ENCODE results near the gene IL17D. TPM values are rescaled to one million over a fixed set of nuclear protein-coding genes. Genes with fewer than 3 reads are reported as not detected.

IL17D gene
- total RNA-seq, 1 experiment from 2014 or later = 0.59 TPM

DNA sequence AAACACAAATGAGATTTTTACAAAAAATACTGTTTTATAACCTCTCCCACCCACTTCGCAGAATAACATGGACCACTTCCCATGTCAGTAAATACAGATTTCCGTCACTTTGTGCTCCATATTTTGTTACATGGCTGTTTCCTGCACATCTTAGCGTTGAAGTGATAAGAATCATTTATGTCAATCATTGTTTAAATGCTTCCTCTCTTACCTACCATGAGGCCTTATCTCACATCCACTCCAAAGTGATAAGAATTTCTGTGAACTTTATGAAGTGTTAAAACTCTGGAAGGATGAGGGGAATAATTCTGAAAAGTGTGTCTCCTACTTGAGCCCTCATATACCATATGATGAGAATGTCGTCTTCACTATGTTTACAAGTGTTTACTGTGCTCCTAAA is 36.6 kb upstream of the IL17D start:
- DNase-seq (ENCODE audit: low spot score) (no peak), ATAC-seq (no peak)
- H3K9me3 Mint-ChIP-seq = 0 out of 2 replicates have a peak, but pooled peaks cover 3% of the 10 kb centered on the region
- peaks cover 3% of the 10 kb centered on the region; the same call in 1 of the 2 replicates for H3K36me3 Mint-ChIP-seq
- H3K4me1 Mint-ChIP-seq = no peaks in the 10 kb centered on the region
- ChIA-PET CTCF (no interaction called here), POLR2A (no interaction called here)
- H3K4me3 Mint-ChIP-seq = no peak overlapping the region
- H3K27me3 Mint-ChIP-seq (ENCODE audit: low read depth) = no peaks in the 10 kb centered on the region
- TF ChIP-seq ZNF263 (CRISPR knock-in tag; IDR thresholded peaks at IDR 0.05; ENCODE audit: low read depth) = no peak
- TF ChIP-seq ZNF396 (CRISPR knock-in tag; IDR thresholded peaks at IDR 0.05; ENCODE audit: borderline replicate concordance) = no peak
- no peak for TF ChIP-seq MXD4 (CRISPR knock-in tag; IDR thresholded peaks at IDR 0.05; ENCODE audit: borderline replicate concordance)
- no peak for TF ChIP-seq STAT6 (CRISPR knock-in tag; conservative IDR thresholded peaks at IDR 0.05; ENCODE audit: low read depth)
- TF ChIP-seq ZNF425 (CRISPR knock-in tag; conservative IDR thresholded peaks at IDR 0.05) = no peak
- TF ChIP-seq, protein P1, sequence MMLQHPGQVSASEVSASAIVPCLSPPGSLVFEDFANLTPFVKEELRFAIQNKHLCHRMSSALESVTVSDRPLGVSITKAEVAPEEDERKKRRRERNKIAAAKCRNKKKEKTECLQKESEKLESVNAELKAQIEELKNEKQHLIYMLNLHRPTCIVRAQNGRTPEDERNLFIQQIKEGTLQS (CRISPR knock-in tag; conservative IDR thresholded peaks at IDR 0.05) = no peak
- TF ChIP-seq SP1 (CRISPR knock-in tag; conservative IDR thresholded peaks at IDR 0.05) = no peak
- TF ChIP-seq, protein P2, sequence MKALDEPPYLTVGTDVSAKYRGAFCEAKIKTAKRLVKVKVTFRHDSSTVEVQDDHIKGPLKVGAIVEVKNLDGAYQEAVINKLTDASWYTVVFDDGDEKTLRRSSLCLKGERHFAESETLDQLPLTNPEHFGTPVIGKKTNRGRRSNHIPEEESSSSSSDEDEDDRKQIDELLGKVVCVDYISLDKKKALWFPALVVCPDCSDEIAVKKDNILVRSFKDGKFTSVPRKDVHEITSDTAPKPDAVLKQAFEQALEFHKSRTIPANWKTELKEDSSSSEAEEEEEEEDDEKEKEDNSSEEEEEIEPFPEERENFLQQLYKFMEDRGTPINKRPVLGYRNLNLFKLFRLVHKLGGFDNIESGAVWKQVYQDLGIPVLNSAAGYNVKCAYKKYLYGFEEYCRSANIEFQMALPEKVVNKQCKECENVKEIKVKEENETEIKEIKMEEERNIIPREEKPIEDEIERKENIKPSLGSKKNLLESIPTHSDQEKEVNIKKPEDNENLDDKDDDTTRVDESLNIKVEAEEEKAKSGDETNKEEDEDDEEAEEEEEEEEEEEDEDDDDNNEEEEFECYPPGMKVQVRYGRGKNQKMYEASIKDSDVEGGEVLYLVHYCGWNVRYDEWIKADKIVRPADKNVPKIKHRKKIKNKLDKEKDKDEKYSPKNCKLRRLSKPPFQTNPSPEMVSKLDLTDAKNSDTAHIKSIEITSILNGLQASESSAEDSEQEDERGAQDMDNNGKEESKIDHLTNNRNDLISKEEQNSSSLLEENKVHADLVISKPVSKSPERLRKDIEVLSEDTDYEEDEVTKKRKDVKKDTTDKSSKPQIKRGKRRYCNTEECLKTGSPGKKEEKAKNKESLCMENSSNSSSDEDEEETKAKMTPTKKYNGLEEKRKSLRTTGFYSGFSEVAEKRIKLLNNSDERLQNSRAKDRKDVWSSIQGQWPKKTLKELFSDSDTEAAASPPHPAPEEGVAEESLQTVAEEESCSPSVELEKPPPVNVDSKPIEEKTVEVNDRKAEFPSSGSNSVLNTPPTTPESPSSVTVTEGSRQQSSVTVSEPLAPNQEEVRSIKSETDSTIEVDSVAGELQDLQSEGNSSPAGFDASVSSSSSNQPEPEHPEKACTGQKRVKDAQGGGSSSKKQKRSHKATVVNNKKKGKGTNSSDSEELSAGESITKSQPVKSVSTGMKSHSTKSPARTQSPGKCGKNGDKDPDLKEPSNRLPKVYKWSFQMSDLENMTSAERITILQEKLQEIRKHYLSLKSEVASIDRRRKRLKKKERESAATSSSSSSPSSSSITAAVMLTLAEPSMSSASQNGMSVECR (CRISPR knock-in tag; IDR thresholded peaks at IDR 0.05; ENCODE audit: borderline replicate concordance) = no peak
- TF ChIP-seq ZBTB43 (CRISPR knock-in tag; IDR thresholded peaks at IDR 0.05) = no peak
- no peak for TF ChIP-seq ATF2 (CRISPR knock-in tag; IDR thresholded peaks at IDR 0.05; ENCODE audit: borderline replicate concordance, low read depth)
- no peak for TF ChIP-seq HMGA2 (CRISPR knock-in tag; IDR thresholded peaks at IDR 0.05)
- TF ChIP-seq, protein P3, sequence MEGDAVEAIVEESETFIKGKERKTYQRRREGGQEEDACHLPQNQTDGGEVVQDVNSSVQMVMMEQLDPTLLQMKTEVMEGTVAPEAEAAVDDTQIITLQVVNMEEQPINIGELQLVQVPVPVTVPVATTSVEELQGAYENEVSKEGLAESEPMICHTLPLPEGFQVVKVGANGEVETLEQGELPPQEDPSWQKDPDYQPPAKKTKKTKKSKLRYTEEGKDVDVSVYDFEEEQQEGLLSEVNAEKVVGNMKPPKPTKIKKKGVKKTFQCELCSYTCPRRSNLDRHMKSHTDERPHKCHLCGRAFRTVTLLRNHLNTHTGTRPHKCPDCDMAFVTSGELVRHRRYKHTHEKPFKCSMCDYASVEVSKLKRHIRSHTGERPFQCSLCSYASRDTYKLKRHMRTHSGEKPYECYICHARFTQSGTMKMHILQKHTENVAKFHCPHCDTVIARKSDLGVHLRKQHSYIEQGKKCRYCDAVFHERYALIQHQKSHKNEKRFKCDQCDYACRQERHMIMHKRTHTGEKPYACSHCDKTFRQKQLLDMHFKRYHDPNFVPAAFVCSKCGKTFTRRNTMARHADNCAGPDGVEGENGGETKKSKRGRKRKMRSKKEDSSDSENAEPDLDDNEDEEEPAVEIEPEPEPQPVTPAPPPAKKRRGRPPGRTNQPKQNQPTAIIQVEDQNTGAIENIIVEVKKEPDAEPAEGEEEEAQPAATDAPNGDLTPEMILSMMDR (IDR thresholded peaks at IDR 0.05) = no peak
- TF ChIP-seq SMAD4 (CRISPR knock-in tag; IDR thresholded peaks at IDR 0.05) = no peak
- no peak for TF ChIP-seq CREB1 (CRISPR knock-in tag; IDR thresholded peaks at IDR 0.05)
- no peak for TF ChIP-seq ESRRA (CRISPR knock-in tag; IDR thresholded peaks at IDR 0.05; ENCODE audit: borderline replicate concordance)
- TF ChIP-seq NR1H2 (CRISPR knock-in tag; IDR thresholded peaks at IDR 0.05) = no peak
- TF ChIP-seq GTF2I (CRISPR knock-in tag; conservative IDR thresholded peaks at IDR 0.05) = no peak
- no peak overlapping the region for H3K27ac Mint-ChIP-seq
